Kidney epithelial cell (primary cell): ENCODE data around the gene MALT1. TPM values are rescaled to one million over a fixed set of nuclear protein-coding genes. Genes with fewer than 3 reads are reported as not detected.
"Not testable (repeated sequence)": the region's sequence is repeated elsewhere in the genome, so short reads cannot be mapped to it uniquely, and the experiment has no call there.

Experiments
- DNase-seq: peaks from one replicate; pipeline ENCODE4 v3.0.0-alpha.2; 2010; ENCODE audit warnings: low read depth
- H3K27me3 ChIP-seq: 2 replicates; pipeline ENCODE4 v1.6.0; 2011; ENCODE audit warnings: low read length; ENCODE audit not compliant: control insufficient read depth, insufficient read depth
- H3K36me3 ChIP-seq: 2 replicates; pipeline ENCODE4 v1.5.1; 2011; ENCODE audit warnings: low read length; ENCODE audit not compliant: control insufficient read depth, insufficient read depth
- H3K4me3 ChIP-seq: 2 replicates; pipeline ENCODE4 v1.5.1; 2011; ENCODE audit warnings: low read depth, mild to moderate bottlenecking, control low read depth, low read length
- CTCF ChIP-seq: IDR thresholded peaks from 2 replicates; pipeline ENCODE4 v1.5.1; 2011; ENCODE audit warnings: mild to moderate bottlenecking, moderate library complexity, low read length, control low read depth, inconsistent platforms; ENCODE audit not compliant: insufficient read depth, poor library complexity, severe bottlenecking
- total RNA-seq: library from RNA; depleted of rRNA; stranded (reverse); fragments of >200 nt; gene quantifications from 2 replicates; pipeline ENCODE4 v1.2.3, GENCODE V29; 2015

The MALT1 gene
- total RNA-seq, 1 donor from 2014 or later: 19.8 TPM

GRCh38 chr18:58753976-58754375, 82.7 kb downstream of the MALT1 start:
- H3K4me3 ChIP-seq: no peak overlapping the region
- no peak for TF ChIP-seq CTCF
- DNase-seq: no peak
- no peaks in the 10 kb centered on the region for H3K27me3 ChIP-seq
- peaks cover 1% of the 10 kb centered on the region for H3K36me3 ChIP-seq

GRCh38 chr18:58754544-58755068, 83.3 kb downstream of the MALT1 start:
- no peak for TF ChIP-seq CTCF

GRCh38 chr18:58755304-58756010, 84.2 kb downstream of the MALT1 start:
- TF ChIP-seq CTCF: no peak
- H3K36me3 ChIP-seq: no peaks in the 10 kb centered on the region
- no peak for DNase-seq
- no peak overlapping the region for H3K4me3 ChIP-seq
- H3K27me3 ChIP-seq: no peaks in the 10 kb centered on the region

More at GRCh38 chr18:58754544-58755068, 83.3 kb downstream of the MALT1 start:
- no peak for DNase-seq
- Histone ChIP-seq H3K4me3 (no peak overlapping the region), H3K27me3 (no peaks in the 10 kb centered on the region), H3K36me3 (no peaks in the 10 kb centered on the region)

GRCh38 chr18:58756148-58756547, 84.9 kb downstream of the MALT1 start:
- H3K4me3 ChIP-seq: no peak overlapping the region
- no peaks in the 10 kb centered on the region for H3K36me3 ChIP-seq
- no peaks in the 10 kb centered on the region for H3K27me3 ChIP-seq
- DNase-seq: no peak
- TF ChIP-seq CTCF: no peak

- Histone ChIP-seq H3K4me3 (no peak overlapping the region), H3K36me3 (no peaks in the 10 kb centered on the region), H3K27me3 (no peaks in the 10 kb centered on the region)
- no peak for TF ChIP-seq CTCF
- no peak for DNase-seq
These were observed 85.5 kb downstream of the MALT1 start for GRCh38 chr18:58756596-58757240.

- not testable (repeated sequence) for H3K4me3 ChIP-seq, DNase-seq, H3K36me3 ChIP-seq, H3K27me3 ChIP-seq
These were observed 86.1 kb downstream of the MALT1 start for GRCh38 chr18:58757351-58757750.
